ENCODE measurements around the gene TMEM39B. TPM values are rescaled to one million over a fixed set of nuclear protein-coding genes. Genes with fewer than 3 reads are reported as not detected.
A peak's percentile ranks its signal among the peaks of the same experiment; 100 is the strongest.
"Not testable (repeated sequence)": the region's sequence is repeated elsewhere in the genome, so short reads cannot be mapped to it uniquely, and the experiment has no call there.

TMEM39B gene
- total RNA-seq, 2 experiments from 2014 or later, result 27.1 to 28.4 TPM

DNA sequence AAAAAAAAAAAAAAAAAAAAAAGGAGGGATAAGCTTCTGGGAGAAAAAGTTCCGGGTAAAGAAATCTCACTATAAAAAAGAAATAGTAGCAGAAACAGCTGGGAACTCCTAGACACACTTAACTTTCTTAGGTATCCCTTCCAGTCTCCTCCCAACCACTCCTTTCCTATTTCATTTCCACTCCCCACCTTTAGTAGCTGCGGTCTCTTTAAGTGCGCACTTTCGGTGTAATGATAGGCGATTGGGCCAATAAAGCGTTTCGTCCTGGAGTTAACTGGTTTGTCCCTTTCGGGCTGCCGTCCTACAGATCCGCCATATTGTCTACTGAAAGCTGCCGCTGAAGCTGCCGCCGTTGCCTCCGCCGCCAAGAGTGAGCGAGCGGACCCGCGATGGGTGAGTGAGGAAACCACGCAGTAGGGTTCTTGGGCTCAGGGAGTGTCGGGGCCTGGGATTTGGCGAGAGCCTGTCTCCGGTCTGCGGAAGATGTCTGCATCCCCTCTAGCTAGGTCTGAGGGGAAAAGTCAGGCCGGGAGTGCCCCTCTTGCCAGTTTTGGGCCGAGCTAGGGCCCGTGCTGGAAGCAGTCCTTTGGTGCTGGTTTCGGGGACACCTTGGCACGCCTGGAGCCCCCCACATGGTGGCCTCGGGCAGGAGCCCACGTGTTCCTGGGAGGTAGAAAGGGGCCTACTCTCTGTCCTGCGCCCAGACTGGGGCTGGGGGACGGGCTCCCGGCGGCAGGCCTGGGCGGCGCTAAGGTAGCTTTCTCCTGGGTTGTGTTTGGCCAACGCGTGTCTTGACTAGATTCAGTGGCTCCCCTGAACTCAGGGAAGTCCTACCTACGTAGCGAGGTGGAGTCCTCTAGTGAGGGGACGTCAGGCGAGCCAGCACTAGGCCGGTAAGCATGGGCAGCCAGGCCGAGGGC is 35.3 kb downstream of the TMEM39B start, which contains the start of gene KPNA6:
Gene KPNA6, plus strand, starts transcription at position 315 of the 920 bp plus-strand sequence. Its CDS starts 75 bp downstream, at position 390.
- Mint-ChIP-seq H3K27ac (peak within 1 kb of the TSS; percentile 98), H3K27me3 (no peaks in the 10 kb centered on the region), H3K36me3 (peaks cover 6% of the 10 kb centered on the region), H3K9me3 (no peaks in the 10 kb centered on the region), H3K4me1 (peaks cover 34% of the 10 kb centered on the region), H3K4me3 (peak within 1 kb of the TSS; percentile 99)
- peak; percentile 89 for DNase-seq
- ATAC-seq (ENCODE audit: low read depth), result peak; percentile 77
- POLR2A ChIA-PET, result interaction anchor here (0.6 to 3.3 kb wide), 21 partner anchors 9 to 543 kb away, joined by 3 to 36 read pairs (median 5); partner anchors contain the start of genes BSDC1, CCDC28B, IQCC and KHDRBS1

DNA sequence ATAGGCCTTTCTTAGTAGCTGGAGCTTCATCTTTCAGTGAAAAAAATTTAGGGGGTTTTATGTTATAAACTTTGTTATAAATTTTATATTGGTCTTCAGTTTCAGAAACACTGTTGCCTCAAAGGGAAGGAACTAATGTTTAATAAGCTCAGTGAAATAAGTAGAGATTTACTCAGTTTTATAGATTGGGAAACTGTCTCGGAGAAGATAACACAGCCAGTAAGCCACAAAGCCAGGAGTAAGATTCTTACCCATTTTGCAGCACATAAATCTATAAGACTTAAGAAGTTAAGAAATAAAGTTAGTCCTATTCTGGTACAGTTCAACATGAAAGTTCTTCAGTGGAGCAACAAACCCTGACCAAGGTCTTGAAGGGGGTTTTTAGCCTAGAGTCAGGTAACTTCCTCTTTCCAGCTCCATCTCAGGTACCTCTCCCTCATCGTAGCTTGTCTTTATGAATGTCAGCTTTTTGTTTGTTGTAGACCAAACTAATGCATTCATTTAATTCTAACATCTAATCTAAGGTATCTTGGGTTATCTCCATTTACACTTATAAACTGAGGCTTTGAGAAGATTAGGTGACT is 38.4 kb downstream of the TMEM39B start:
- Mint-ChIP-seq H3K9me3 (no peaks in the 10 kb centered on the region), H3K4me1 (peaks cover 39% of the 10 kb centered on the region), H3K4me3 (no peak overlapping the region), H3K27ac (no peak overlapping the region), H3K36me3 (peaks cover 8% of the 10 kb centered on the region), H3K27me3 (no peaks in the 10 kb centered on the region)
- ATAC-seq (ENCODE audit: low read depth) (no peak), DNase-seq (no peak)
- POLR2A ChIA-PET, result interaction anchor here (0.9 kb wide), 1 partner anchor 69 kb away, joined by 4 read pairs; the partner anchor contains the start of gene TXLNA

DNA sequence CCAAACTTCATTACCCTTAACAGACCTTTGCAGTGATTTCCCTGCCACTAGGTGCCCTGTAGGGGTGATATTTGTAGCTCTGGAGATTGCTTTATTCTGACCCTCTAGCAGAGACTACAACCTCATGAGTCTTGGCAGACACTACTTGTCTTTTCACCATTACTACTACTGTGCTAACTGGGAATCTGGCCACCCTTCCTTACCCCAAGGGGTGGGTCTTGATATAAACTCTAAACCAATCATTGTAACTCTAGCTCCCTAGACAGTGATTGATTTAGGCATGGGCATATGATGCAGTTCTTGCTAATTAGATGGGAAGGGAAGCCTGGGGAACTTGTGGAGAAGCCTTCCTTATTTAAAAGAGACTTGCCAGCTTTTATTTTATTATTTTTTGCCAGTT is 39.0 kb downstream of the TMEM39B start:
- Mint-ChIP-seq H3K36me3 (peaks cover 10% of the 10 kb centered on the region), H3K9me3 (no peaks in the 10 kb centered on the region), H3K27ac (peak overlapping the region; percentile 8), H3K4me3 (no peak overlapping the region), H3K4me1 (peaks cover 41% of the 10 kb centered on the region), H3K27me3 (no peaks in the 10 kb centered on the region)
- no peak for DNase-seq
- POLR2A ChIA-PET, result interaction anchor here (0.8 to 0.9 kb wide), 2 partner anchors 45 to 68 kb away, joined by 3 to 4 read pairs; partner anchors contain the start of gene TXLNA
- ATAC-seq (ENCODE audit: low read depth), result no peak

DNA sequence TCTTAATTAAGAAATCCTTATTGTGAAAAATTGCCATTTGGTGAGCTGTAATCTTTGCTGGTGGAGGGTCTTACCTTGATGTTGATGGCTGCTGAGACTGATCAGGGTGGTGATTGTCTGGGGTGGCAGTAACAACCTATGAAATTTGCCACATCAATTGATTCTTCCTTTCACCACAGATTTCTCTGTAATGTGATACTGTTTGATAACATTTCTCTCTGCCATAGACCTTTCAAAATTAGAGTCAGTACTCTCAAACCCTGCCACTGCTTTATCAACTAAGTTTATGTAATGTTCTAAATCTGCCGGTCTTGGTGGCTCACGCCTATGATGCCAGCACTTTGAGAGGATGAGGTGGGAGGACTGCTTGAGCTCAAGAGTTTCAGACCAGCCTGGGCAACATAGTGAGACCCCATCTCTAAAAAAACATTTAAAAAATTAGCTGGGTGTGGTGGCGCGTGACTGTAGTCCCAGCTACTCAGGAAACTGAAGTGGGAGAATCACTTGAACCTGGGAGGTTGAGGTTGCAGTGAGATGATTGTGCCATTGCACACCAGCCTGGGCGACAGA is 40.2 kb downstream of the TMEM39B start:
- peak overlapping the region; percentile 14 for H3K4me3 Mint-ChIP-seq
- POLR2A ChIA-PET, result interaction anchor here (0.6 to 1.0 kb wide), 2 partner anchors 43 to 179 kb away, joined by 3 to 5 read pairs; partner anchors contain the start of gene HDAC1

DNA sequence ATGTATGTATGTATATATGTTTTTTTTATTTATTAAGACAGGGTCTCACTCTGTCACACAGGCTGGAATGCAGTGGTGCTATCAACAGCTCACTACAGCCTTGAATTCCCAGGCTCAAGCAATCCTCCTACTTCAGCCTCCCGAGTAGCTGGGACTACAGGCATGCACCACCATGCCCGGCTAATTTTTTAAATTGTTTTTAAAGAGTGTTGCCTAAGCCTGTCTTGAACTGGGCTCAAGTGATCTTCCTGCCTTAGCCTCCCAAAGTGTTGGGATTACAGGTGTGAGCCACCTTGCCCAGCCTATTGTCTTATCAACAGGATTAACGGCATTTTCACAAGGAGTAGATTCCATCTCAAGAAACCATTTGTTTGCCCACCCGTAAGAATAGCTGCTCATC is 40.7 kb downstream of the TMEM39B start:
- H3K9me3 Mint-ChIP-seq, POLR2A ChIA-PET, DNase-seq: not testable (repeated sequence)

More for the DNA sequence above, 40.2 kb downstream of the TMEM39B start:
- ATAC-seq (ENCODE audit: low read depth) (no peak), DNase-seq (no peak)
- Mint-ChIP-seq H3K4me1 (peaks cover 37% of the 10 kb centered on the region), H3K27me3 (no peaks in the 10 kb centered on the region), H3K27ac (no peak overlapping the region), H3K36me3 (peaks cover 9% of the 10 kb centered on the region), H3K9me3 (no peaks in the 10 kb centered on the region)

GRCh38 chr1:32114420-32114819 is 41.7 kb downstream of the TMEM39B start:
- POLR2A ChIA-PET, result interaction anchor here (0.6 kb wide), 1 partner anchor 19 kb away, joined by 6 read pairs; no protein-coding TSS in a partner anchor
- Mint-ChIP-seq H3K4me1 (peaks cover 34% of the 10 kb centered on the region), H3K27ac (no peak overlapping the region), H3K27me3 (no peaks in the 10 kb centered on the region), H3K4me3 (no peak overlapping the region), H3K36me3 (peaks cover 7% of the 10 kb centered on the region), H3K9me3 (no peaks in the 10 kb centered on the region)
- DNase-seq, result no peak
- ATAC-seq (ENCODE audit: low read depth), result no peak

More for the DNA sequence above, 40.7 kb downstream of the TMEM39B start:
- not testable (repeated sequence) for H3K4me3 Mint-ChIP-seq; ATAC-seq (ENCODE audit: low read depth); H3K36me3 Mint-ChIP-seq; H3K27me3 Mint-ChIP-seq
- Mint-ChIP-seq H3K27ac (peak overlapping the region; percentile 2), H3K4me1 (peaks cover 37% of the 10 kb centered on the region)

DNA sequence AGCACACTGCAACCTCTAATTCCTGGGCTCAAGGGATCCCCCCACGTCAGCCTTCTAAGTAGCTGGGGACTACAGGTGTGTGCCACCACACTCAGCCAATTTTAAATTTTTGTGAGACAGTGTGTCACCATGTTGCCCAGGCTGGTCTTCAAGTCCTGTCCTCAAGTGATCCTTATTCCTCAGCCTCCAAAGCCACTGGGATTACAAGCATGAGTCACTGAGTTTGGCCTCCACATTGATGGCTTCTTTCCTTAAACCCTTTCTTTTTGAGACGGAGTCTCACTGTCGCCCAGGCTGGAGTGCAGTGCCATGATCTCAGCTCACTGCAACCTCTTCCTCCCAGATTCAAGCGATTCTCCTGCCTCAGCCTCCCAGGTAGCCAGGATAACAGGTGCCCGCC is 42.8 kb downstream of the TMEM39B start:
- peaks cover 7% of the 10 kb centered on the region for H3K36me3 Mint-ChIP-seq
- peaks cover 29% of the 10 kb centered on the region for H3K4me1 Mint-ChIP-seq
- H3K27me3 Mint-ChIP-seq, result no peaks in the 10 kb centered on the region
- no peak overlapping the region for H3K4me3 Mint-ChIP-seq
- POLR2A ChIA-PET, result no interaction called here
- H3K27ac Mint-ChIP-seq, result no peak overlapping the region
- DNase-seq, result no peak
- no peaks in the 10 kb centered on the region for H3K9me3 Mint-ChIP-seq
- ATAC-seq (ENCODE audit: low read depth), result no peak

DNA sequence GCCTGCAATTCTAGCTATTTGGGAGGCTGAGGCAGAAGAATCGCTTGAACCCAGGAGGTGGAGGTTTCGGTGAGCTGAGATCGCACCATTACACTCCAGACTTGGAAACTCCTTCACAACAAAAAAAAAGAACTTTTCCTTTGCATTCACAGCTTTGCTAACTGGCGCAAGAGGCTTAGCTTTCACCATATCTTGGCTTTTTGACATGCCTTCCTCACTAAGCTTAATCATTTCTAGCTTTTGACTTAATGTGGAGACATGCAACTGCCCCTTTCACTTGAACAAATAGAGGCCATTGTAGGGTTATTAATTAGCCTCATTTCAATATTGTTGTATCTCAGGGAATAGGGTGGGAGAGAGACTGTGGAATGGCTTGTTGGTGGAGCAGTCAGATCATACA is 43.8 kb downstream of the TMEM39B start:
- H3K4me1 Mint-ChIP-seq, result peaks cover 26% of the 10 kb centered on the region
- POLR2A ChIA-PET, result interaction anchor here (1.4 kb wide), 1 partner anchor 8 kb away, joined by 3 read pairs; the partner anchor contains the start of gene KPNA6
- ATAC-seq (ENCODE audit: low read depth) (no peak), DNase-seq (no peak)
- no peaks in the 10 kb centered on the region for H3K9me3 Mint-ChIP-seq
- peaks cover 12% of the 10 kb centered on the region for H3K36me3 Mint-ChIP-seq
- H3K27ac Mint-ChIP-seq, result no peak overlapping the region
- no peaks in the 10 kb centered on the region for H3K27me3 Mint-ChIP-seq
- H3K4me3 Mint-ChIP-seq, result no peak overlapping the region

- POLR2A ChIA-PET, result interaction anchor here (0.7 to 2.2 kb wide), 4 partner anchors 14 to 59 kb away, joined by 3 to 15 read pairs (median 5); partner anchors contain the start of gene KPNA6
- Mint-ChIP-seq H3K9me3 (no peaks in the 10 kb centered on the region), H3K36me3 (peaks cover 13% of the 10 kb centered on the region), H3K4me1 (peaks cover 24% of the 10 kb centered on the region), H3K4me3 (peak overlapping the region; percentile 56), H3K27me3 (no peaks in the 10 kb centered on the region), H3K27ac (peak overlapping the region; percentile 80)
- ATAC-seq (ENCODE audit: low read depth) (no peak), DNase-seq (no peak)
These were observed 49.4 kb downstream of the TMEM39B start for GRCh38 chr1:32122151-32122550.

GRCh38 chr1:32123361-32123760 is 50.6 kb downstream of the TMEM39B start:
- not testable (repeated sequence) for ATAC-seq (ENCODE audit: low read depth); DNase-seq; H3K9me3 Mint-ChIP-seq; H3K27ac Mint-ChIP-seq; H3K4me3 Mint-ChIP-seq; H3K27me3 Mint-ChIP-seq
- POLR2A ChIA-PET, result interaction anchor here (1.1 kb wide), 1 partner anchor 51 kb away, joined by 3 read pairs; the partner anchor contains the start of gene TMEM39B
- Mint-ChIP-seq H3K4me1 (peaks cover 28% of the 10 kb centered on the region), H3K36me3 (peaks cover 13% of the 10 kb centered on the region)

DNA sequence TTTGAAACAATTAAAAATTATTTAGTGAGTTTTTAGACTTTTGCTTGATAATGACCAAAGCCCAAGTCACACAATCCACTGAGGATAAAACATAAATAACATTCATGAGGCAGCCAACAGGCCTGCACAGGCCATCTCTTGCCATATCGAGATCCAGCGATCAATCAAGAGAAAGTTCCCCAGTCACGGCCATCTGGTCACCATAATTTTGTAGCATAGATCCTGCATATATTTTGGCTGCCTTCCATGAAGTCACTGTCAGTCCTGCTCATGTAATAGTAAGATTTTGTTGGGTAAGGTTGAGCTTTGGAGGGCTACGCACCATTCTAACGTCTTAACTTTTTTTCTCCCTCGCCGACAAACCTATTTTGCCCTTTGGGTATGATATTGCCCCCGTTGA is 52.6 kb downstream of the TMEM39B start:
- H3K27ac Mint-ChIP-seq, result no peak overlapping the region
- ATAC-seq (ENCODE audit: low read depth) (no peak), DNase-seq (no peak)
- peaks cover 16% of the 10 kb centered on the region for H3K36me3 Mint-ChIP-seq
- no peak overlapping the region for H3K4me3 Mint-ChIP-seq
- H3K4me1 Mint-ChIP-seq, result peaks cover 31% of the 10 kb centered on the region
- POLR2A ChIA-PET, result no interaction called here
- no peaks in the 10 kb centered on the region for H3K27me3 Mint-ChIP-seq
- H3K9me3 Mint-ChIP-seq, result no peaks in the 10 kb centered on the region

DNA sequence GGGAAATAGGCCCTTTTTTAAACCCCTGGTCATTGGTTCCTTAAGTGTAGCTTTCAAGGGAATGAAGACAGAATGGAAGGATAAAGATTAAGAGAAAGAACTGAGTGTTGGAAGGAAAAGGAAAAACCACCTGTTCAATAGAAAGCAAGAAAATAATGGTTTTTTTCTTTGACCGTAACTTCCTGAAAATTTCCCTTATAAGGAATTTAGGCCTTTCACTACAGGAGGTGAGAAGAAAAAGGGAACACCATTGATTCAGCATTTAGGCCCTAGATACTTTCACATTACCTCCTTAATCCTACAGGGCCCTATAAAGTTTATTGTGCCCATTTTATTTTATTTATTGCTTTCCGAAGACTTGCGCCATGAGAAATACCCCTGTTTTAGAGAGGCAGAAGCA is 54.0 kb downstream of the TMEM39B start:
- no peaks in the 10 kb centered on the region for H3K27me3 Mint-ChIP-seq
- H3K4me1 Mint-ChIP-seq, result peaks cover 26% of the 10 kb centered on the region
- H3K36me3 Mint-ChIP-seq, result peaks cover 14% of the 10 kb centered on the region
- POLR2A ChIA-PET, result no interaction called here
- H3K9me3 Mint-ChIP-seq, result no peaks in the 10 kb centered on the region
- no peak for DNase-seq
- H3K27ac Mint-ChIP-seq, result no peak overlapping the region
- no peak overlapping the region for H3K4me3 Mint-ChIP-seq
- ATAC-seq (ENCODE audit: low read depth), result no peak

Measured in activated naive CD8-positive, alpha-beta T cell treated with anti-CD3 and anti-CD28 coated beads, Interleukin-2, amount 10 ng/mL, durations not matched to agents 7 days and 5 days (primary cell).